ENCODE data around the gene C4A.

DNA sequence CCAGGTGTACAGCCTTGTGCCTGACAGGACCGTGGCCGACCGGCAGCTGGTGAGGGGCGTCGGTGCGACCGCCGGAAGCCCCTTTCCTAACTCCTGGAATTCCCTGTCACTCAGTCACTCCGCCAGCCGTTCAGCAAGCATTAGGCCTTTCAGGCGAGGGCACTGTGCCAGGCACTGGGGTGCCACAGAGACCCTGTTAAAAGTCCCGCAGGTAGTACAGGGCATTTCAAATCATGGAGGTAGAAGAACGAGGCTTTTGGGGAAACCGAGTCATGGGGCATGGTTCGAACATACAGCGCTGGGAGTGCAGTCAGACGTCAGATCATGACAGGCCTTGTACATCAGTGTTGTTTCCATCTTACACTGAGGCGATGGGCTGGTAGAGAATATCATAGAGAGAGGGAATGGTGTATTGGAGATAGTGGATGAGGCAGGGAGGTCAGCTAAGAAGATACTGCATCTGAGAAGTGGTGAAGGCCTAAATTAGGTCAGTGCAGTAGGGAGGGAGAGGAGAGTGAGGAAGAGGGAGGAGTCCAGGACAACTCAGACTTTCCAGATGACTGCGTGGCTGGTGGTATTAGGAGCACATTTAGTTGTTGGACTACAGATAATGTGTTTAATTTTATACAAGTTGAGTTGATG lies 9.0 kb upstream of the C4A start:
- TF ChIP-seq, protein P1, sequence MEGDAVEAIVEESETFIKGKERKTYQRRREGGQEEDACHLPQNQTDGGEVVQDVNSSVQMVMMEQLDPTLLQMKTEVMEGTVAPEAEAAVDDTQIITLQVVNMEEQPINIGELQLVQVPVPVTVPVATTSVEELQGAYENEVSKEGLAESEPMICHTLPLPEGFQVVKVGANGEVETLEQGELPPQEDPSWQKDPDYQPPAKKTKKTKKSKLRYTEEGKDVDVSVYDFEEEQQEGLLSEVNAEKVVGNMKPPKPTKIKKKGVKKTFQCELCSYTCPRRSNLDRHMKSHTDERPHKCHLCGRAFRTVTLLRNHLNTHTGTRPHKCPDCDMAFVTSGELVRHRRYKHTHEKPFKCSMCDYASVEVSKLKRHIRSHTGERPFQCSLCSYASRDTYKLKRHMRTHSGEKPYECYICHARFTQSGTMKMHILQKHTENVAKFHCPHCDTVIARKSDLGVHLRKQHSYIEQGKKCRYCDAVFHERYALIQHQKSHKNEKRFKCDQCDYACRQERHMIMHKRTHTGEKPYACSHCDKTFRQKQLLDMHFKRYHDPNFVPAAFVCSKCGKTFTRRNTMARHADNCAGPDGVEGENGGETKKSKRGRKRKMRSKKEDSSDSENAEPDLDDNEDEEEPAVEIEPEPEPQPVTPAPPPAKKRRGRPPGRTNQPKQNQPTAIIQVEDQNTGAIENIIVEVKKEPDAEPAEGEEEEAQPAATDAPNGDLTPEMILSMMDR (IDR thresholded peaks at IDR 0.05): no peak
- TF ChIP-seq POLR2AphosphoS5 (IDR thresholded peaks at IDR 0.05) (no peak), POLR2A (IDR thresholded peaks at IDR 0.05) (no peak)

Data from transverse colon (tissue), 4 donors.